ENCODE data around the gene CCNH. TPM values are rescaled to one million over a fixed set of nuclear protein-coding genes. Genes with fewer than 3 reads are reported as not detected.

Gene CCNH
- total RNA-seq (2012; rRNA removed) (97.8 and 100 TPM in 2 replicates), polyA plus RNA-seq (2012; rRNA removed) (36.0 and 37.4 TPM in 2 replicates), Bru-seq, nascent RNA (percentile 89 among the genes with signal in this experiment), BruChase-seq, experiment 1, labeled RNA remaining after a 6-hour chase (percentile 58 among the genes with signal in this experiment), BruChase-seq, experiment 2, labeled RNA remaining after a 2-hour chase (percentile 64 among the genes with signal in this experiment)
- 22.5 and 31.2 TPM in 2 replicates for polyA plus RNA-seq (2012; cell fraction: cytosol; rRNA removed)
- 24.1 and 64.0 TPM in 2 replicates for polyA plus RNA-seq (2012; cell fraction: nucleus; rRNA removed; ENCODE audit: low replicate concordance)
- long read RNA-seq, transcript CCNH-201 (9 exons, 1,378 nt) = major isoform, 37 of 46 reads
- long read RNA-seq, partial matches to known transcripts = 0 of 46 reads
- long read RNA-seq, other reads (novel, unspliced or antisense) = 7 of 46 reads

DNA sequence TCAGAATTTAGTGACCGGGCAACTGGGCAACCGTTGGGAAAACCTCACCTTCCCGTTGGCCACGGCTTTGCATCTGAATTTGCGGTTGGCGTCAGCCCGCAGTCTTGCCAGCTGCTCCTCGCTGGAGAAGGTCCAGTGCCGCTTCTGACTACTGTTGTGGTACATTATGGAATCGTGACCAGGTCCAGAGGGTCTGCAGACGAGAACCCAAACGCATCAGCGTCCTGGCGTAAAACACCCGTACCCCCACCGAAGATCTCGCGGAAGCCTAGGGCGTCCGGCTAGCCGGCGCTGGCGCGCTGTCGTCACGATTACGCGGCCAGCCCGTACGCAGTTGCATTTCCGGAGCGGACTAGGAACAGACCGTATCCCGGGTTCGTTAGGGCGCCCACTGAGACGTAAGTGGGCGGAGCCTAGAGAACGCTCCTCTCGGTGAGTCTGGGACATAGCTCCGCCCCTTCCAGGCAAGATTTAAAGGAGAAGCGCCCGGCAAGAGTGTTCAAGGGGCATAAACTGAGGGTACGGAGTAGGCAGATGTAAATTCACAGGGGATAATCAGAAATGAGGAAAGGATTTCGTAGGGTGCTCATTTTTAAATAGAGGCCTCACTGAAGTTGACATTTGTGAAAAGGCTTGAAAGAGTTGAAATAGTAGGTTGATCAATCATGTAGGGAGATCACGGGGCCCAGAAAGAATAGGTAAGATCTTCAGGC, at the start of gene CCNH:
Gene CCNH (minus strand): TSS at position 301 of the 713 bp plus-strand sequence. CDS start 136 bp downstream, at position 165.
- H4K20me1 ChIP-seq (ENCODE audit: insufficient read depth, low read length) = peaks cover 5% of the 10 kb centered on the region; the same call in 1 of the 2 replicates
- peak within 1 kb of the TSS; percentile 96 for H4K5ac ChIP-seq (ENCODE audit: low read depth, low read length)
- H4K8ac ChIP-seq (ENCODE audit: low read depth in 2 of 2, low read length in 2 of 2) = peak within 1 kb of the TSS; percentile 87 to 98
- H3K36me3 ChIP-seq (ENCODE audit: control insufficient read depth, insufficient read depth, low read length) = no peaks in the 10 kb centered on the region
- intact Hi-C loops (cut with micrococcal nuclease) (no loop called here), in situ Hi-C loops (cut with MboI; ENCODE audit: low sequenced_read_pairs) (loop anchor here (25.0 kb wide), 1 partner anchor 500 kb away; no protein-coding TSS in a partner anchor), dilution Hi-C loops (cut with HindIII; ENCODE audit: low sequenced_read_pairs, unreplicated experiment) (no loop called here)
- DNase-seq = peak; percentile 98
- peak within 1 kb of the TSS; percentile 40; the same call in 2 of the 3 replicates for H2BK15ac ChIP-seq (ENCODE audit: low read depth, low read length)
- peak within 1 kb of the TSS; percentile 71 for H3K56ac ChIP-seq (ENCODE audit: extremely low read depth, insufficient read depth, low read length)
- BruUV-seq (replicated peaks) = no TSS peak
- peak within 1 kb of the TSS; percentile 81 for H3K4me3 ChIP-seq (ENCODE audit: insufficient read depth, low read depth, low read length)
- H2BK20ac ChIP-seq (ENCODE audit: low read depth, low read length) = peak within 1 kb of the TSS; percentile 38; the same call in 1 of the 2 replicates
- H2AFZ ChIP-seq (replicated peaks; ENCODE audit: low read length, poor library complexity) = peak within 1 kb of the TSS; percentile 92
- POLR2A ChIA-PET (ENCODE audit: unreplicated experiment) = interaction anchor here (0.7 kb wide), 1 partner anchor 80 kb away, joined by 6 read pairs; no protein-coding TSS in a partner anchor
- peak within 1 kb of the TSS; percentile 97 for H3K14ac ChIP-seq (replicated peaks; ENCODE audit: low read depth, low read length)
- peak; percentile 100 for ATAC-seq (ENCODE audit: low read depth)
- no peaks in the 10 kb centered on the region for H3K9me1 ChIP-seq (ENCODE audit: insufficient read depth, low read length)
- CTCF ChIA-PET = interaction anchor here (0.5 kb wide), 1 partner anchor 27 kb away, joined by 3 read pairs; no protein-coding TSS in a partner anchor
- peak within 1 kb of the TSS; percentile 95 for H3K23ac ChIP-seq (ENCODE audit: low read depth, low read length)
- peak within 1 kb of the TSS; percentile 88 for H2AK5ac ChIP-seq (ENCODE audit: low read depth, low read length)
- peak within 1 kb of the TSS; percentile 82 for H3K18ac ChIP-seq (ENCODE audit: low read depth, low read length)
- H3K27me3 ChIP-seq (ENCODE audit: control insufficient read depth, insufficient read depth, low read length) = no peaks in the 10 kb centered on the region
- no peaks in the 10 kb centered on the region for H3K4me1 ChIP-seq (ENCODE audit: control insufficient read depth, insufficient read depth, low read length)
- WGBS, 2 experiments (ENCODE audit: extremely low coverage in 2 of 2, insufficient read length in 1 of 2) = 2% methylated on average over 22 of the region's 46 CpGs; no CpG with 5 or more reads in 1 of the 2 experiments
- peak within 1 kb of the TSS; percentile 92 for H3K4ac ChIP-seq (ENCODE audit: low read depth, low read length)
- H3K4me2 ChIP-seq (ENCODE audit: low read depth, low read length) = peak within 1 kb of the TSS; percentile 98
- H3K9ac ChIP-seq (ENCODE audit: low read depth, low read length) = peak within 1 kb of the TSS; percentile 94
- peak within 1 kb of the TSS; percentile 84 for H2BK5ac ChIP-seq (ENCODE audit: low read depth, low read length, poor library complexity, severe bottlenecking)
- peak within 1 kb of the TSS; percentile 78 for H2AK9ac ChIP-seq (replicated peaks; ENCODE audit: low read depth, low read length, poor library complexity)
- peaks cover 15 to 25% of the 10 kb centered on the region in 2 experiments for H3K79me1 ChIP-seq (ENCODE audit: low read depth in 1 of 2, low read length in 2 of 2)
- H3K9me3 ChIP-seq (ENCODE audit: control insufficient read depth, insufficient read depth, low read length) = no peaks in the 10 kb centered on the region
- peak within 1 kb of the TSS; percentile 85 for H4K91ac ChIP-seq (ENCODE audit: insufficient read depth, low read depth, low read length)
- peak within 1 kb of the TSS; percentile 89 for H3K27ac ChIP-seq (ENCODE audit: insufficient read depth, low read length)
- peak within 1 kb of the TSS; percentile 78 for H2BK120ac ChIP-seq (ENCODE audit: low read depth, low read length)
- TF ChIP-seq MXI1 (IDR thresholded peaks at IDR 0.05; ENCODE audit: borderline replicate concordance, low read depth, low read length) (no peak), FOS (IDR thresholded peaks at IDR 0.05; ENCODE audit: low read depth, low read length) (peak; percentile 24; the same call in 1 of the 2 replicates), POLR2A (IDR thresholded peaks at IDR 0.05; ENCODE audit: low read depth, low read length) (peak; percentile 96), CTCF (conservative IDR thresholded peaks at IDR 0.05; ENCODE audit: low read depth, low read length) (no peak), BHLHE40 (IDR thresholded peaks at IDR 0.05; ENCODE audit: low read depth, low read length) (peak; percentile 36; the same call in 1 of the 2 replicates), SMC3 (IDR thresholded peaks at IDR 0.05; ENCODE audit: low read depth, low read length) (no peak), NFE2L2 (IDR thresholded peaks at IDR 0.05; ENCODE audit: low read depth, low read length) (no peak), CEBPB (IDR thresholded peaks at IDR 0.05; ENCODE audit: low read depth, low read length) (peak; percentile 45; the same call in 1 of the 2 replicates), MAFK (IDR thresholded peaks at IDR 0.05; ENCODE audit: low read depth, low read length) (0 out of 2 replicates have a peak, but pooled peaks have one; percentile 7), USF2 (IDR thresholded peaks at IDR 0.05; ENCODE audit: low read depth, low read length) (no peak)
- TF ChIP-seq, protein P1, sequence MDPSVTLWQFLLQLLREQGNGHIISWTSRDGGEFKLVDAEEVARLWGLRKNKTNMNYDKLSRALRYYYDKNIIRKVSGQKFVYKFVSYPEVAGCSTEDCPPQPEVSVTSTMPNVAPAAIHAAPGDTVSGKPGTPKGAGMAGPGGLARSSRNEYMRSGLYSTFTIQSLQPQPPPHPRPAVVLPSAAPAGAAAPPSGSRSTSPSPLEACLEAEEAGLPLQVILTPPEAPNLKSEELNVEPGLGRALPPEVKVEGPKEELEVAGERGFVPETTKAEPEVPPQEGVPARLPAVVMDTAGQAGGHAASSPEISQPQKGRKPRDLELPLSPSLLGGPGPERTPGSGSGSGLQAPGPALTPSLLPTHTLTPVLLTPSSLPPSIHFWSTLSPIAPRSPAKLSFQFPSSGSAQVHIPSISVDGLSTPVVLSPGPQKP (IDR thresholded peaks at IDR 0.05; ENCODE audit: borderline replicate concordance, low read depth, low read length) = no peak

Data from IMR-90 (cell line).